Mucosa of rectum (tissue), 2 donors: Measurements from ENCODE around the gene VWA3B.

ENCODE experiments used
- H3K27ac ChIP-seq, 2 donors: one replicate each; pipeline ENCODE4 v1.7.0; 2013; ENCODE audit warnings: inconsistent platforms in 2 of 2, low read depth in 2 of 2, low read length in 2 of 2
- H3K27me3 ChIP-seq, 2 donors: one replicate each; pipeline ENCODE4 v1.7.0; 2013; ENCODE audit warnings: low read length in 2 of 2; ENCODE audit not compliant: control insufficient read depth in 2 of 2, insufficient read depth in 2 of 2
- H3K36me3 ChIP-seq, 2 donors: one replicate each; pipeline ENCODE4 v1.7.0; 2013; ENCODE audit warnings: low read length in 2 of 2; ENCODE audit not compliant: control insufficient read depth in 2 of 2, insufficient read depth in 2 of 2
- H3K4me1 ChIP-seq, 2 donors: one replicate each; pipeline ENCODE4 v1.7.0; 2013; ENCODE audit warnings: low read length in 2 of 2, mild to moderate bottlenecking in 1 of 2; ENCODE audit not compliant: control insufficient read depth in 2 of 2, insufficient read depth in 2 of 2
- H3K4me3 ChIP-seq, 2 donors: one replicate each; pipeline ENCODE4 v1.7.0; 2013; ENCODE audit warnings: low read length in 2 of 2
- H3K9ac ChIP-seq, 2 donors: one replicate each; pipeline ENCODE4 v1.7.0; 2013; ENCODE audit warnings: low read length in 2 of 2, low read depth in 1 of 2, mild to moderate bottlenecking in 1 of 2
- H3K9me3 ChIP-seq, 2 donors: one replicate each; pipeline ENCODE4 v1.7.0; 2013; ENCODE audit warnings: low read length in 2 of 2; ENCODE audit not compliant: control insufficient read depth in 2 of 2
- donor health status: healthy.
- donor health status: Normal muscosa, but diverticular disease.

The VWA3B gene

GRCh38 chr2:98187194-98187593 is 100.2 kb downstream of the VWA3B start:
- no peaks in the 10 kb centered on the region for H3K36me3 ChIP-seq
- no peak overlapping the region for H3K9ac ChIP-seq
- no peaks in the 10 kb centered on the region for H3K9me3 ChIP-seq
- H3K4me3 ChIP-seq, result no peak overlapping the region
- peaks cover 0 to 3% of the 10 kb centered on the region in 2 donors for H3K27me3 ChIP-seq
- H3K4me1 ChIP-seq, result no peaks in the 10 kb centered on the region
- no peak overlapping the region for H3K27ac ChIP-seq

GRCh38 chr2:98188351-98189046 is 101.5 kb downstream of the VWA3B start:
- Histone ChIP-seq H3K27ac (no peak overlapping the region), H3K4me3 (no peak overlapping the region), H3K36me3 (no peaks in the 10 kb centered on the region), H3K9me3 (no peaks in the 10 kb centered on the region), H3K4me1 (no peaks in the 10 kb centered on the region), H3K27me3 (peaks cover 0 to 3% of the 10 kb centered on the region in 2 donors), H3K9ac (no peak overlapping the region)

GRCh38 chr2:98191883-98192282 is 104.9 kb downstream of the VWA3B start:
- Histone ChIP-seq H3K27ac (no peak overlapping the region), H3K9me3 (no peaks in the 10 kb centered on the region), H3K36me3 (no peaks in the 10 kb centered on the region), H3K4me1 (no peaks in the 10 kb centered on the region), H3K27me3 (no peaks in the 10 kb centered on the region), H3K4me3 (no peak overlapping the region), H3K9ac (no peak overlapping the region)

GRCh38 chr2:98201576-98201975 is 114.6 kb downstream of the VWA3B start:
- no peaks in the 10 kb centered on the region for H3K27me3 ChIP-seq
- H3K4me3 ChIP-seq, result no peak overlapping the region
- H3K9me3 ChIP-seq, result no peaks in the 10 kb centered on the region
- no peaks in the 10 kb centered on the region for H3K4me1 ChIP-seq
- H3K9ac ChIP-seq, result no peak overlapping the region
- no peak overlapping the region for H3K27ac ChIP-seq
- H3K36me3 ChIP-seq, result no peaks in the 10 kb centered on the region

- H3K27ac ChIP-seq, result no peak overlapping the region
- H3K27me3 ChIP-seq, result no peaks in the 10 kb centered on the region
- H3K36me3 ChIP-seq, result no peaks in the 10 kb centered on the region
- H3K9me3 ChIP-seq, result no peaks in the 10 kb centered on the region
- H3K4me1 ChIP-seq, result no peaks in the 10 kb centered on the region
- H3K4me3 ChIP-seq, result no peak overlapping the region
- no peak overlapping the region for H3K9ac ChIP-seq
Measured at GRCh38 chr2:98205889-98206288, 118.9 kb downstream of the VWA3B start.

GRCh38 chr2:98212092-98213000 is 125.4 kb downstream of the VWA3B start:
- no peaks in the 10 kb centered on the region for H3K36me3 ChIP-seq
- no peaks in the 10 kb centered on the region for H3K27me3 ChIP-seq
- no peak overlapping the region for H3K27ac ChIP-seq
- H3K9ac ChIP-seq, result no peak overlapping the region
- no peaks in the 10 kb centered on the region for H3K9me3 ChIP-seq
- no peak overlapping the region for H3K4me3 ChIP-seq
- H3K4me1 ChIP-seq, result no peaks in the 10 kb centered on the region

- Histone ChIP-seq H3K27me3 (peaks cover 0 to under 1% of the 10 kb centered on the region in 2 donors), H3K9ac (no peak overlapping the region), H3K27ac (no peak overlapping the region), H3K9me3 (peaks cover 0 to 4% of the 10 kb centered on the region in 2 donors), H3K4me3 (no peak overlapping the region), H3K4me1 (no peaks in the 10 kb centered on the region), H3K36me3 (no peaks in the 10 kb centered on the region)
Measured at GRCh38 chr2:98216616-98217015, 129.6 kb downstream of the VWA3B start.

- Histone ChIP-seq H3K4me3 (no peak overlapping the region), H3K27me3 (peaks cover 0 to 4% of the 10 kb centered on the region in 2 donors), H3K9ac (no peak overlapping the region), H3K9me3 (peaks cover 0 to 4% of the 10 kb centered on the region in 2 donors), H3K36me3 (no peaks in the 10 kb centered on the region), H3K27ac (no peak overlapping the region), H3K4me1 (no peaks in the 10 kb centered on the region)
Measured at GRCh38 chr2:98219152-98219551, 132.2 kb downstream of the VWA3B start.

GRCh38 chr2:98233941-98234340 is 147.0 kb downstream of the VWA3B start:
- Histone ChIP-seq H3K9me3 (no peaks in the 10 kb centered on the region), H3K36me3 (no peaks in the 10 kb centered on the region), H3K9ac (no peak overlapping the region), H3K27ac (no peak overlapping the region), H3K27me3 (no peaks in the 10 kb centered on the region), H3K4me3 (no peak overlapping the region), H3K4me1 (no peaks in the 10 kb centered on the region)

GRCh38 chr2:98234776-98235175 is 147.8 kb downstream of the VWA3B start:
- H3K27ac ChIP-seq, result no peak overlapping the region

More at GRCh38 chr2:98234776-98235175, 147.8 kb downstream of the VWA3B start:
- Histone ChIP-seq H3K27me3 (no peaks in the 10 kb centered on the region), H3K9me3 (no peaks in the 10 kb centered on the region), H3K36me3 (no peaks in the 10 kb centered on the region), H3K4me1 (no peaks in the 10 kb centered on the region), H3K9ac (no peak overlapping the region), H3K4me3 (no peak overlapping the region)
